Activated CD8-positive, alpha-beta memory T cell treated with anti-CD3 and anti-CD28 coated beads, Interleukin-2, amount 10 ng/mL, durations not matched to agents 7 days and 5 days (primary cell): ENCODE measurements around the gene RHBDD3. TPM values are rescaled to one million over a fixed set of nuclear protein-coding genes. Genes with fewer than 3 reads are reported as not detected.
"Not testable (repeated sequence)": the region's sequence is repeated elsewhere in the genome, so short reads cannot be mapped to it uniquely, and the experiment has no call there.

Experiments used
- ATAC-seq: fragments of 150-1000 bp; cut with Tn5 transposase; one replicate; pipeline ENCODE4 v1.10.0; 2021; ENCODE audit warnings: moderate library complexity
- CTCF ChIA-PET: fragments of 350-600 bp; sonication (Branson Sonifier 250); formaldehyde crosslinking; loops from one replicate; lab custom pipeline; 2021; ENCODE audit warnings: antibody characterized with exemption; lab: Charles Lee
- DNase-seq: peaks from one replicate; pipeline ENCODE4 v3.0.0-alpha.2; 2020
- H3K27ac Mint-ChIP-seq: one replicate; pipeline ENCODE4 v1.8.0; 2021; ENCODE audit warnings: mild to moderate bottlenecking, mixed read lengths
- H3K27me3 Mint-ChIP-seq: one replicate; pipeline ENCODE4 v1.8.0; 2021; ENCODE audit warnings: mixed read lengths
- H3K36me3 Mint-ChIP-seq: one replicate; pipeline ENCODE4 v1.8.0; 2021; ENCODE audit warnings: mild to moderate bottlenecking, mixed read lengths
- H3K4me1 Mint-ChIP-seq: one replicate; pipeline ENCODE4 v1.8.0; 2021; ENCODE audit warnings: mixed read lengths
- H3K4me3 Mint-ChIP-seq: one replicate; pipeline ENCODE4 v1.8.0; 2021; ENCODE audit warnings: mild to moderate bottlenecking, moderate library complexity, mixed read lengths
- H3K9me3 Mint-ChIP-seq: one replicate; pipeline ENCODE4 v1.8.0; 2022; ENCODE audit warnings: low read depth, mixed read lengths
- total RNA-seq, 2 experiments: library from RNA; stranded (reverse); gene quantifications; one replicate each; pipeline ENCODE4 v1.2.3, GENCODE V29; 2021

RHBDD3 gene
- total RNA-seq, 2 experiments from 2014 or later, result 40.5 to 44.7 TPM

DNA sequence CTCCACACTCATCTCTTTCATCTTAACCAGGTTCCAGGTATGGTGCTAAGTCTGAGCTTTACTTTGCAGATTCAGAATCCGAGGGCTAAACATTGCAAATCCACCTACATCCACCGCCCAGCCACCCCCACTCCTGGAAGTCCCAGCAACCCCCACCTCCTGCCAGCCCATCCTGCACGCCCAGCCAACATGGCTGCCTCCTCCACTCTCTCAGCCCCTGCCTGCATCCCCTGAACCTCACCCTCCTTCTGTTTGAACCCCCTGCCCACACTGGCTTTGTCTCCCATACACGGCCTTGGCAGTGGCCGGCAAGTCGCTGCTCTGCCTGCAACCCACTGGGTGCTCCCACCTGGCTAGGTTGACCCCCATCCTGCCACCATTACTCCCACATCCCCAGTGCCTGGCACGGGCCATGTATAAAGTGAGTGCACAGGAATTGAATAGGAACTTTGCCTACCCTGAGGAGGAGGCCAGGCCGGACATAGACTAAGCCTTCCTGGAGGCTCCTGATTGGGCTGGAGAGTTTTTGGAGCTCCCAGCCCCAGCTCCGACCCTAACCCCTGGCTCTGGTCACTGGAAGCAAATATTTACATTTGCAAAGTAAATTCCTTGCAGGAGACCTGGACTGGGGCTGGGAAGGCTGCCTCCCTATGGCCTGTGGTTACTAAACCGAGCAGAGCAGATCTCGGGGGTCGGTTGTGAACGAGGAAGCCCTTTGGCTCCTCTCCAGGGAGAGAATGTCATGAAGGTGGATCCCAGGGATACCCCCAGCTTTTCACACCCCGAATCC is 47.7 kb downstream of the RHBDD3 start:
- Mint-ChIP-seq H3K4me1 (no peaks in the 10 kb centered on the region), H3K36me3 (no peaks in the 10 kb centered on the region), H3K27me3 (no peaks in the 10 kb centered on the region), H3K27ac (no peak overlapping the region), H3K4me3 (no peak overlapping the region), H3K9me3 (no peaks in the 10 kb centered on the region)
- CTCF ChIA-PET, result no interaction called here
- no peak for ATAC-seq
- DNase-seq, result no peak

DNA sequence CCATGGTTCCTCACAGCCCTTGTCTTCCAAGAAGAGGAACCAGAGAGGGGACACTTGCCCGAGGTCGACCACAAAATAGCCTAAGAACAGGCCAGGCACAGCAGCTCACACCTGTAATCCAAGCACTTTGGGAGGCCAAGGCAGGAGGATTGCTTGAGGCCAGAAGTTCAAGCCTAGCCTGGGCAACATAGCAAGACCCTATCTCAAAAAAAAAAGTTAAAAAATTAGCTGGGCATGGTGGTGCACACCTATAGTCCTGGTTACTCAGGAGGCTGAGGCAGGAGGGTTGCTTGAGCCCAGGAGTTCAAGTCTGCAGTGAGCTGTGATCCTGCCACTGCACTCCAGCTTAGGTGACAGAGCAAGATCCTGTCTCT is 48.4 kb downstream of the RHBDD3 start:
- H3K36me3 Mint-ChIP-seq, H3K4me1 Mint-ChIP-seq, CTCF ChIA-PET, ATAC-seq, H3K27me3 Mint-ChIP-seq, DNase-seq, H3K4me3 Mint-ChIP-seq, H3K27ac Mint-ChIP-seq, H3K9me3 Mint-ChIP-seq: not testable (repeated sequence)

DNA sequence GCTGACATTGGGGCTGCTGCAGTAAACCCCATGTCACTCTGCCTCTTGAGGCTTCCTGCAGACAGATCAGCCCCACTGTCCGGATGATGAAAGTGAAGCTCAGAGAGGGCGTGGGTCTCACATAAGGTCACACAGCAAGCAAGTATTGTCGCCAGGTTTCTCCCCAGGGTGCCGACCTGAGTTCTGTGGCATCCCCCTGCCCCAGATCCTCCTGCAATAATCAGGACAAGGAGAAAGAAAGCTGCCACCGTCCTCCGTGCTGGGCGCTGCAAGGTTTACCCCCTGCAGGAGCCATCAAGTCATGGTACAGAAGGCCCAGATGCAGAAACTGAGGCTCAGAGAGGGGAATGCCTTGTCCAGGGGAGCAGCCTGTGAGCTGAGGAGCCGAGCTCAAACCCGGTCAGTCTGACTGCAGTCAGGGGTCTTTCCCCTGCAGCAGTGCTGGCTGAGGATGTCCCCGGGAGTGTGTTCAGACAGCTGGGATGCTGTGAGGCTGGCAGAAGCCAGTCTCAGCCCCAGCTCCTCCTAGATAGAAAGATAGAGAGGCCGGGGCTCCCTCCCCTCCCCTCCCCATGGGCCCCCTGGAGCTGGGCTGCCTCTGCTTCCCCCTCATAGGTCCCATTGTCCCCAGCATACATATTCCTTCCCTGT is 48.9 kb downstream of the RHBDD3 start:
- Mint-ChIP-seq H3K36me3 (no peaks in the 10 kb centered on the region), H3K27me3 (no peaks in the 10 kb centered on the region), H3K4me3 (no peak overlapping the region), H3K9me3 (no peaks in the 10 kb centered on the region), H3K27ac (no peak overlapping the region), H3K4me1 (no peaks in the 10 kb centered on the region)
- ATAC-seq (no peak), DNase-seq (no peak)
- CTCF ChIA-PET, result no interaction called here

DNA sequence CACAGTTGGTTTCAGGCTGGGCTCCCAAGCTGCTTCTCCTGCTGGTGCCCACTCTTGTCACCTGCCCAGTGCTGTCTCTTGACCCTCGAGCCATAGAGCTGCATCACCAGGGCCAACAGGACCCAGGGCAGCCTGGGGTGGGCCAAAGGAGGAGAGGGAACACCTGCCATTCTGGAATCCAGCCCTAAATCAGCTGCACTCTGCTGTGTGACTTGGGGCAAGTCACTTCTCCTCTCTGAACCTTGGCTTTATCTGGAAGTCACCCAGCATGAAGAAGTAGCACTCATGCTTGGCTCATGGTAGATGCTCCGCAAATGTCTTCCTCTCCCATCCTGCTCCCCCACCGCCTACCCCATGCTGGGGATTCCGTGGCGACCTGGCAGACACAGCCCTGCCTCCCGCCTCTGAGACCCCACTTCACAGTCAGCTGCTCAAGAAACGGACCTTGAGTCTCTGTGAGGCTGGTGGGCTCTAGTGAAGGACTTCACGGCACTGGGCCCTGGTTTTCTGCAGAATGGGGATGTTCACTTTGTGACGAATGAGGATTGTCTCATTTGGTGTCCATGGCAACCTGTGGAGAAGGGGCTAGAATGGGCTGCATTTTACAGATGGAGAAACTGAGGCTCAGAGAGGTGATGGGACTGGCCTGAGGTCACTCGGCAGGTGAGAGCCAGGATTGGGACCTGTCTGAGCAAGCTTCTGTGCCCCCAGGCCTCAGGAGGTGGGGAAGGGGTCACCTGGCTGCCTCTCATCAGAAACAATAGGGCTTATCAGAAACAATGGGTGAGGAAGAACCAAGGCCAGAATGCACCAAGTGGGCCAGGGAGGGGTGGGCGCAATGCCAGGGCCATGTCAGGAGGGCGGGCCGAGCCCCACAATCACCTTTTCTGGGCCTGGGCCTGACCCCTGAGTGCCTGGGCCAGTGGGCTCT is 49.7 kb downstream of the RHBDD3 start:
- Mint-ChIP-seq H3K9me3 (no peaks in the 10 kb centered on the region), H3K4me3 (no peak overlapping the region), H3K36me3 (no peaks in the 10 kb centered on the region), H3K27me3 (no peaks in the 10 kb centered on the region), H3K27ac (no peak overlapping the region), H3K4me1 (no peaks in the 10 kb centered on the region)
- ATAC-seq (no peak), DNase-seq (no peak)
- CTCF ChIA-PET, result interaction anchor here (1.2 kb wide), 1 partner anchor 27 kb away, joined by 3 read pairs; no protein-coding TSS in a partner anchor

DNA sequence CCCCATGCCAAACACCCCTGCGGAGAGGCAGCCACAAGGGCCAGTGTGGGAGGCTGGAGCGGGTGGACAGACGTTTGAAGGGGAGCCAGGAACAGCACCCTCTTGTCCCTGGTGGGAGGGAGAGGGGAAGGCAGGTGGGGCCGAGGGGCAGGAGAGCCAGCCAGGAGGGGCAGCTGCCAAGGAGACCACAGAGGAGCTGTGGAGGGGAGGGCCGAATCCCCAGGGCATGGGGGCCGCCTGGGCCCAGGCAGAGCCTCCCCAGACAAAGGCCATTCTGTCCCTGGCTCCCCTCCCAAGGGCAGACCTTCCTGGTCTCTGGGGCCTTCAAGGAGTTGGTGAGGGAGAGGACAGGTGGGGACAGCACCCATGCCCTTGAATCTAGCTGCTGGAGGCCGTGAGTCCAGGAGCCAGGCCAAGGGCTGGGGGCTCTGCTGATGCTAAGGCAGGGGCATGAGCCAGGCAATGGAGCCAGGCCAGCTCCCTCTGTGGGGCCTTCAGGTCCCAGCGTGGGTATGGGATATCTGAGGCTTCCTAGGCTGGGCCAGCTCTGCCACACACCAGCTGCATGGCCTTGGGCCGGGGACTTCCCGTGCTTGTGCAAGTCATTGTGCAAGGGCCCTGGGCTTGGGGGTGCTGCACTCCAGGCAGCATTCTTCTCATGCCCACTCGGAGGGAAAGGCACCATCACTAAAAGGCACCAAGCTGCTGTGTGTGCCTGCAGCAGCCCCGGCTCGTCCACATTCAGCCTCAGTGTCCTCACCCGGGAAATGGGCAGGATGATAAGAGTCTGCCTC is 50.7 kb downstream of the RHBDD3 start:
- no peaks in the 10 kb centered on the region for H3K4me1 Mint-ChIP-seq
- CTCF ChIA-PET, result interaction anchor here (1.2 kb wide), 1 partner anchor 28 kb away, joined by 3 read pairs; no protein-coding TSS in a partner anchor
- no peak for ATAC-seq
- H3K4me3 Mint-ChIP-seq, result no peak overlapping the region
- no peak for DNase-seq
- no peaks in the 10 kb centered on the region for H3K36me3 Mint-ChIP-seq
- H3K27me3 Mint-ChIP-seq, result no peaks in the 10 kb centered on the region
- no peaks in the 10 kb centered on the region for H3K9me3 Mint-ChIP-seq
- no peak overlapping the region for H3K27ac Mint-ChIP-seq

DNA sequence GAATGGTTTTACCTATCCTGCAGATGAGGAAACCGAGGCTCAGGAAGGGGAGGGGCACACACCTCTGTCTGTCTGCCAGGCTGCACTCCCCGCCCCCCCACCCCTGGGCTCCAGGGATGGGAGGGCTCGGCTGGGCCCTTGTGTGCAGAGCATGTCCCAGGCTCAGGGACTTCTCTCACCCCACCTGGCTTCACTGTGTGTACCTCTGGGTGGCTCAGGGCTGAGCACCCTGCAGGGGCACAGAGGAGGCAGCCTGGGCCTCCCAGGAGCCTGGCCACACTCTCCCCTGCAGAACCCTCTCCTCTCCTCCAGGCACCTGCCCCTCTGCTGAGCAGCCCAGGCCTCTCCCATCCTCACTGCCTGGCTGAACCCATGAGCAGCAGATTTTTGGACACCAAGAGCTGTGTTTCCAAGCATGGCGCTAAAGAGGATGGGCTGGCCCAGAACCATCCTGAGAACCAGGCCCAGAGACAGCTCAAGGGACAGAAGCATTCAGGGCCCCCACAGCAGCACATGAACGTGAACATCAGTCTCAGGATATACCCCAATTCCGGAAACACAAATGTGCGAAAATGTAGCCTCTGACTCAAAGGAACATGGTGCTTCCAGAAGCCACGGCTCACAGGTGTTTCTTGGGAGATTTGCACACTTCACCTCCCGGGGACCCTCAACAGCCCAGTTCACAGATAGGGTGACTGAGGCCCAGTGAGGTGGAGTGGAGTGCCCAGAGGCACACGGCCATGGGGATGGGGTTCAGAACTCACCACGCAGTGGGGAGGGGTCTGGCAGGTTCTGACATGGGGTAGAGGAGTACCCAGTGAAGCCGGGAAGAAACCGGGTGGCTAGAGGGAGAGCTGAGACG is 51.5 kb downstream of the RHBDD3 start:
- DNase-seq, result no peak
- Mint-ChIP-seq H3K9me3 (no peaks in the 10 kb centered on the region), H3K27me3 (peaks cover 4% of the 10 kb centered on the region), H3K4me3 (no peak overlapping the region), H3K27ac (no peak overlapping the region), H3K4me1 (no peaks in the 10 kb centered on the region), H3K36me3 (no peaks in the 10 kb centered on the region)
- ATAC-seq, result no peak
- CTCF ChIA-PET, result no interaction called here

DNA sequence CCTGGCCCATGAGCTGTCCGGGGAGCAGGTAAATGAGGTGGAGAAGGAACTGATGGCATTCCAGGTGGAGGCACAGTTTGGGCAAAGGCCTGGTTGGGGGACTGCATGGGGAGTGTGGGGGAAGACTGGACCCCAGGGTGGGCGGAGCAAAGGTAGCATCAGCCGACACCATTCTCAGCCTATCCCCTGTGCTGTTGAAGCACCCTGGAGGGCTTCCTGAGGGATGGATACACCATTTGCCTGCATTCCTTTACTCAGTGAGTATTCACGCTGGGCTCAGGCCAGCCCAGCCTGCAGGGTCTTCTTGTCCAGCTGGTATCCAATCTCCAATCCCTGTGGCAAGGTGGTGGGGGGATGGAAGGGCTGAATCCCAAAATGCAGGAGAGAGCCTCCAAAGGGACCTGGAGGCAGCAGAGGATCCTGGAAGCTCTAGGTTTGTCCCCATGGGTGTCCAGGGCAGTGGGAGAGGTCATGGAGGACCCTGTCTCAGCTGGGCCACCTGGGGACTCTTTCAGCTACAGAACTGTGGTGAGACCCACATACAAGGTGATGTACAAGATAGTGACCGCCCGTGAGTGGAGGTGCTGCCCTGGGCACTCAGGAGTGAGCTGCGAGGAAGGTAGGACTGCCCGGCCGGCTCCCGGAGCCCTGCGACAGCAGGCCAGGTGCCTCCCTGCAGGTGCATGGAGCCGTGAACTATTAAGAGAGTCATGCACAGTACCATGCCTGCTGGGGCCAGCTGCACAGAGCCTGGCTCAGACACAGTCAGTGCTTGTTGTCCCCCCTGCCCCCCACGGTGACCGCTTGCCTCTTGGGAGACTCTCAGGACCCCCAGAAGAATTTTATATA is 52.5 kb downstream of the RHBDD3 start:
- ATAC-seq, result no peak
- CTCF ChIA-PET, result interaction anchor here (1.0 kb wide), 1 partner anchor 9 kb away, joined by 3 read pairs; the partner anchor contains the start of gene EMID1
- Mint-ChIP-seq H3K27me3 (peaks cover 6% of the 10 kb centered on the region), H3K36me3 (no peaks in the 10 kb centered on the region), H3K4me3 (no peak overlapping the region), H3K4me1 (no peaks in the 10 kb centered on the region), H3K9me3 (no peaks in the 10 kb centered on the region), H3K27ac (no peak overlapping the region)
- no peak for DNase-seq

DNA sequence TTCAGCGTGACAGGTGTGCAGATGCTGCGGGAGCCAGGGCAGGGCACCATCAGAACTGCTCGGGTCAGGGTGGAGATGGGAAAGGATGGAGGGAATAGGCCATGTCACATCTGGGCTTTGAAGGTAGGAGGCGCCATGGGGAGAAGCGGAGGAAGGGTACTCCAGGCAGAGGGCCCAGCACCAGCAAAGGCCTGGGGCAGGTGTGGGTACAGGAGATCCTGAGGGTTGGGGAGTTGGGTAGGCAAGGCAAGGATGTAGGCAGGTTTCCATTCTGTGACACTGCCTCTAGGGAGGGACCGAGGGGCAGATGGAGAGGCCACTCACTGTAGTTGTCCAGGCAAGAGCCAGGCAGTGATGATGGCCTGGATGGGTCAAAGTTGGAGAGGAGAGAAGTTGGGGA is 53.5 kb downstream of the RHBDD3 start:
- H3K27ac Mint-ChIP-seq, result no peak overlapping the region
- no peaks in the 10 kb centered on the region for H3K36me3 Mint-ChIP-seq
- ATAC-seq (no peak), DNase-seq (no peak)
- H3K4me3 Mint-ChIP-seq, result no peak overlapping the region
- CTCF ChIA-PET, result interaction anchor here (1.0 kb wide), 1 partner anchor 8 kb away, joined by 3 read pairs; the partner anchor contains the start of gene EMID1
- no peaks in the 10 kb centered on the region for H3K9me3 Mint-ChIP-seq
- H3K27me3 Mint-ChIP-seq, result peaks cover 12% of the 10 kb centered on the region
- no peaks in the 10 kb centered on the region for H3K4me1 Mint-ChIP-seq

DNA sequence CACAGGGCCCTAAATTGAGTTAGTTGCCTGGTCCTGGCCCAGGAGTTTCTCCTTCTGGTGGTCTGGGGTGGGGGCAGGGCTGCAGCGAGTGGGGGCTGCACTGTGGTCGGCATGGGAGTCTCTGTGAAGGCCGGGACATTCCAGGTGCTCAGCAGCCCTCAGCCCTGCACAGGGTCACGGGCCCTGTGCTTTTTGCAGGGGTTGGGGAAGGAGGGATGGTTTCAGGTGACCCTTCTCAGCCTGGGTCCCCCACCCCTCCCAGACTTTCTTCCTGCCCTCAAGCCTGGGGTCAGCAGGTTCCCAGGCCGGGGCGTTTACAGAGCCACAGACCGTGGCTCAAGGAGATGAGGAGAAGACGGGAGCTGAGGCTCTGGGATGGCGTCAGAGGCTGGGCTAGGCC is 54.3 kb downstream of the RHBDD3 start:
- no peak overlapping the region for H3K27ac Mint-ChIP-seq
- H3K4me1 Mint-ChIP-seq, result no peaks in the 10 kb centered on the region
- no peak overlapping the region for H3K4me3 Mint-ChIP-seq
- ATAC-seq, result no peak
- no peaks in the 10 kb centered on the region for H3K9me3 Mint-ChIP-seq
- no peaks in the 10 kb centered on the region for H3K36me3 Mint-ChIP-seq
- CTCF ChIA-PET, result no interaction called here
- no peak for DNase-seq
- peaks cover 12% of the 10 kb centered on the region for H3K27me3 Mint-ChIP-seq

DNA sequence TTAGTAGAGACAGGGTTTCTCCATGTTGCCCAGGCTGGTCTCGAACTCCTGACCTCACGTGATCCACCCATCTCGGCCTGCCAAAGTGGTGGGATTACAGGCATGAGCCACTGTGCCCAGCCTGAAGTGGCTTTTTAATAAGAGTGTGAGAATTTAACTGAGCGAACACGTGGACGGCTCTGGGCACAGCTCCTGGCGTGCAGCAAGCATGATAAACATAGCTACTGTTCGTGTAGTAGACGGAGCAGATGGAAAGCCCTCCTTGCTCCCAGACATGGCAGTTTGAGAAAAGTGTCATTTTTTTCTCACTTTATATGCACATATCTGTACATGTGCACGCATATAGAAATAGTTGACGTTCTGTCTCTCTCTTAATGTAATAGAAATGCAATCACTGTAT is 55.0 kb downstream of the RHBDD3 start:
- DNase-seq, result no peak
- no peaks in the 10 kb centered on the region for H3K9me3 Mint-ChIP-seq
- H3K27me3 Mint-ChIP-seq, result peaks cover 16% of the 10 kb centered on the region
- no peak overlapping the region for H3K27ac Mint-ChIP-seq
- H3K36me3 Mint-ChIP-seq, result no peaks in the 10 kb centered on the region
- ATAC-seq, result no peak
- no peak overlapping the region for H3K4me3 Mint-ChIP-seq
- CTCF ChIA-PET, result interaction anchor here (1.5 kb wide), 1 partner anchor 33 kb away, joined by 4 read pairs; no protein-coding TSS in a partner anchor
- no peaks in the 10 kb centered on the region for H3K4me1 Mint-ChIP-seq

DNA sequence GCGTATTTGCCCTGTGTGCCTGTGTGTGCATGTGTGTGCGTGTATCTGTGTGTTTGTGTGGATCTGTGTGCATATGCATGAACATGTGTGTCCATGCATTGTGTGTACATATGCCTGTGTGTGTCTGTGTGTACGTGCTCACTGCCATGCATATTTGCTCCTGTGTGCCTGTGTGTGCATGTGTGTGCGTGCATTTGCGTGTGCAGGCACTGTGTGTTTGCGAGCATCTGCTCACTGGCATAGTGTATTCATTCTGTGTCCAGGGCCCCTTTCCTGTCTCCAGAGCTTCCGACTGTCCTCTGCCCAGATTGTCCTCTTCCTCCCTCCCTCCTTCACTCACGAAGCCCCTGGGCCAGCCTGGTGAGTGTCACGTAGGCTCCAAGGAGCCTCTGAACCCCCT is 56.3 kb downstream of the RHBDD3 start:
- DNase-seq, result no peak
- H3K27ac Mint-ChIP-seq, result no peak overlapping the region
- H3K4me3 Mint-ChIP-seq, result no peak overlapping the region
- H3K4me1 Mint-ChIP-seq, result no peaks in the 10 kb centered on the region
- H3K9me3 Mint-ChIP-seq, result no peaks in the 10 kb centered on the region
- H3K27me3 Mint-ChIP-seq, result peaks cover 28% of the 10 kb centered on the region
- no peak for ATAC-seq
- H3K36me3 Mint-ChIP-seq, result no peaks in the 10 kb centered on the region
- CTCF ChIA-PET, result interaction anchor here (1.5 kb wide), 1 partner anchor 34 kb away, joined by 4 read pairs; no protein-coding TSS in a partner anchor
